Measurements from ENCODE around the gene PLA2G6. TPM values are rescaled to one million over a fixed set of nuclear protein-coding genes. Genes with fewer than 3 reads are reported as not detected.
"Not testable (repeated sequence)": the region's sequence is repeated elsewhere in the genome, so short reads cannot be mapped to it uniquely, and the experiment has no call there.

Gene PLA2G6
- total RNA-seq, 2 experiments from 2014 or later: 54.0 to 57.3 TPM

DNA sequence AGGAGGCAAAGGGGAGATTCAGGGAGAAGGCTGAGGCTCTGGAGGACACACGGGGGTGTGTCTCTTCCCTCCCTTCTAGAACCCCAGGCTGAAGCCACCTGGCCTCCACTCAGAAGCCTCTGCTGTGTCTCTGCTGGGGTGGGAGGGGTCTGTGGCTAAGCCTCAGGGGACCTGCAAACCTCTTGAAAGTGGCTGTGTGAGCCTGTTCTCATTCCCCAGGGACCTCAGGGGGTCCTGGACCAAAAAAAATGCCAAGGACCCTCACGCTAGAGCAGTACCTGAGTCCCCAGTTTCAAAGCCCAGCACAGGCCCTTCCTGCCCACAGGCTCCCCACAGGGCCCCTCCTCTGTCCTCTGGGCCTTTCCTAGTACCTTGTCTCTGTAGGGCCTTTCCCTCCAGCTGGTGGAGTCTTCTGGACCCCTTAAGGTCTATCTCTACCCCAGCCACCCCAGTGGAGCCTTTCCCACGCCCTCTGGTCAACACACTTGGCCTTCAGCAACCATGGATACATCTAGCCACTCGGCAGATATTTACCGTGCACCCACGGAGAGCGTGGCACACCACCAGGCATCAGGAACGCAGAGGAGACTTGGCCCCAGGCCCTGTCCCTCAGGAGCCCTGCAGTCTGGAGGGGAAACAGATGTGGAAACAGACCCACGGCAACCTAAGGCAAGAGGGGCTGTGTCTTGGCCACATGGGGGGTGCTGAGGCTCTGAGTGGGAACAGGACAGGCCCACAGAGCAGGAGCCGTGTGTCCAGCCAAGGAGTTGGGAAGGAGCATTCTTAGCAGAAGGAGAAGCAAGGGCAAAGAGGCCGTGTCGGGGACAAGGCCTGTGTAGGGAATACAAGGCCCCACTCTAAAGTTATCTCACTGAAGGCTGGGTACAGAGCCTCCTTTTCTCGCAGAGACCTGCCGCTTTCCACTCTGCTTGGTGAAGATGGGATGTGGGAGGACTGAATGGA lies 18.5 kb downstream of the PLA2G6 start:
- intact Hi-C loops (cut with DNase I, micrococcal nuclease): no loop called here
- CTCF ChIA-PET: no interaction called here
- peaks cover 8% of the 10 kb centered on the region for H3K4me1 Mint-ChIP-seq
- H3K4me3 Mint-ChIP-seq: no peak overlapping the region
- ATAC-seq: no peak
- no peak overlapping the region for H3K27ac Mint-ChIP-seq
- H3K9me3 Mint-ChIP-seq (ENCODE audit: low read depth): peaks cover 1% of the 10 kb centered on the region
- H3K27me3 Mint-ChIP-seq: no peaks in the 10 kb centered on the region
- H3K36me3 Mint-ChIP-seq (ENCODE audit: low read depth): peaks cover 15% of the 10 kb centered on the region
- DNase-seq: no peak
- POLR2A ChIA-PET: no interaction called here

DNA sequence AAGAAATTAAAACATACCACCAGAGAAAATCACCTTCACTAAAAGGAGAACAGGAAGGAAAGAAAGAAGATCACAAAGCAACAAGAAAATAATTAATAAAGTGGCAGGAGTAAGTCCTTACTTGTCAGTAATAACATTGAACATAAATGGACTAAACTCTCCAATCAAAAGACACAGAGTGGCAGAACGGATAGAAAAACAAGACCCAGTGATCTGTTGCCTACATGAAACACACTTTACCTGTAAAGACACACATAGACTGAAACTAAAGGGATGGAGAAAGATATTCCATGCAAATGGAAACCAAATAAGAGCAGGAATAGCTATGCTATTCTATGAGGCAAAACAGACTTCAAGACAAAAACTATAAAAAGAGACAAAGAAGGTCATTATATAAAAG lies 25.9 kb downstream of the PLA2G6 start:
- Mint-ChIP-seq H3K27me3 (no peaks in the 10 kb centered on the region), H3K36me3 (ENCODE audit: low read depth) (peaks cover 4% of the 10 kb centered on the region), H3K27ac (no peak overlapping the region), H3K9me3 (ENCODE audit: low read depth) (no peaks in the 10 kb centered on the region), H3K4me3 (no peak overlapping the region), H3K4me1 (no peaks in the 10 kb centered on the region)
- no peak for DNase-seq
- no peak for ATAC-seq
- intact Hi-C loops (cut with DNase I, micrococcal nuclease): no loop called here
- POLR2A ChIA-PET: no interaction called here
- CTCF ChIA-PET: no interaction called here

DNA sequence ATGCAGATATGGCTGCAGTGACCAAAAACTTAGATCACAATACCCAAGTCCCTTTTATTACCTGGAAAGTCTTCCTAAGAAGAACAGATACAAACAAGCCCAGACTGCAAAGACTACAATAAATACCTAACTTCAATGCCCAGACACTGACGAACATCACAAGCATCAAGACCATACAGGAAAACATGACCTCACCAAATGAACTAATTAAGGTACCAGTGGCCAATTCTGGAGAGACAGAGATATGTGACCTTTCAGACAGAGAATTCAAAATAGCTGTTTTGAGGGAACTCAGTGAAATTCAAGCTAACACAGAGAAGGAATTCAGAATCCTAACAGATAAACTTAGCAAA lies 27.1 kb downstream of the PLA2G6 start:
- CTCF ChIA-PET; intact Hi-C loops (cut with DNase I, micrococcal nuclease); POLR2A ChIA-PET; H3K9me3 Mint-ChIP-seq (ENCODE audit: low read depth); H3K4me3 Mint-ChIP-seq; ATAC-seq; DNase-seq; H3K27ac Mint-ChIP-seq; H3K27me3 Mint-ChIP-seq; H3K4me1 Mint-ChIP-seq; H3K36me3 Mint-ChIP-seq (ENCODE audit: low read depth): not testable (repeated sequence)

DNA sequence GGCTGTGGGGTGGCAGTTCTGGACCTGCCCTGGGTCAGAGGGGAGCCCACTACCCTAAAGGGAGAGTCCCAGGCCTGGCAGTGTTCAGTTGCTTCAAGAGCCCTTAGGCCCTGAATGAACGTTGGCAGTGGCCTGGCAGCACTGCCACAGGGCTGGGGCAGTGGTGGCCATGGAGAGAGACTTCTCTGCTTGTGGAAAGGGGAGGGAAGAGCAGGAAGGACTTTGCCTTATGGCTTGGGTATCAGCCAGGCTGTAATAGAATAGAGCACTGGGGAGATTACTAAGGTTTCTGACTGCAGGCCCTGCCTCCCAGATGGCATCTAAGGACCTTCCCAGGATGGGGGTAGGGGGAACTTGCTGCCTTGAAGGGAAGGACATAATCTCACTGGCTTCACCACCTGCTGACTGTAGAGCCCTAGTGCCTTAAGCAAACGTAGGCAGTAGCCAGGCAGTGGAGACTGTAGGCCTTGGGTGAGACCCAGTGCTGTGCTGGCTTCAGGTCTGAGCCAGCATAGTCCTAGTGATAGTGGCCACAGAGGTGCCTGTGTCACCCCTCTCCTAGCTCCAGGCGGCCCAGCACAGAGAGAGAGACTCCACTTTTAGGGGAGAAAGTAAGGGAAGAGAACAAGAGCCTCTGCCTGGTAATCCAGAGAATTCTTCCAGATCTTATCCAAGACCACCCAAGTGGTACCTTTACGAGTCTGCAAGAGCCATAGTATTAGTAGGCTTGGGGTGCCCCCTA lies 27.6 kb downstream of the PLA2G6 start:
- POLR2A ChIA-PET: no interaction called here
- no peaks in the 10 kb centered on the region for H3K9me3 Mint-ChIP-seq (ENCODE audit: low read depth)

DNA sequence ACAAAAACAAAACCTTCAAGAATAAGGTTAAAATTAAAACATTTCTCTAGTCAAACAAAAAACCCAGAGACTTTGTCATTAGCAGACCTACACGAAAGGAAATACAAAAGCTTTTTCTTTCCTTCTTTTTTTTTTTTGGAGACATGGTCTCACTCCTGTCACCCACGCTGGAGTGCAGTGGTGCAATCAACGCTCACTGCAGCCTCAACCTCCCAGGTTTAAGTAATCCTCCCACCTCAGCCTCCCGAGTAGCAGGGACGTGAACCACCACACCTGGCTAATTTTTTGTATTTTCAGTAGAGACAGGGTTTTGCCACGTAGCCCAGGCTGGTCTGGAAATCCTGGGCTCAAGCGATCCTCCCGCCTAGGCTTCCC lies 30.5 kb downstream of the PLA2G6 start:
- no peak overlapping the region for H3K27ac Mint-ChIP-seq
- peaks cover 3% of the 10 kb centered on the region for H3K36me3 Mint-ChIP-seq (ENCODE audit: low read depth)
- ATAC-seq (no peak), DNase-seq (no peak)
- ChIA-PET POLR2A (no interaction called here), CTCF (no interaction called here)
- no peaks in the 10 kb centered on the region for H3K27me3 Mint-ChIP-seq
- intact Hi-C loops (cut with DNase I, micrococcal nuclease): no loop called here
- H3K9me3 Mint-ChIP-seq (ENCODE audit: low read depth): no peaks in the 10 kb centered on the region
- no peak overlapping the region for H3K4me3 Mint-ChIP-seq
- H3K4me1 Mint-ChIP-seq: peaks cover 12% of the 10 kb centered on the region

More for the DNA sequence above, 27.6 kb downstream of the PLA2G6 start:
- H3K27me3 Mint-ChIP-seq: no peaks in the 10 kb centered on the region
- no peaks in the 10 kb centered on the region for H3K4me1 Mint-ChIP-seq
- no peak for DNase-seq
- peaks cover 5% of the 10 kb centered on the region for H3K36me3 Mint-ChIP-seq (ENCODE audit: low read depth)
- H3K4me3 Mint-ChIP-seq: no peak overlapping the region
- no peak for ATAC-seq
- H3K27ac Mint-ChIP-seq: no peak overlapping the region
- CTCF ChIA-PET: no interaction called here
- intact Hi-C loops (cut with DNase I, micrococcal nuclease): no loop called here

DNA sequence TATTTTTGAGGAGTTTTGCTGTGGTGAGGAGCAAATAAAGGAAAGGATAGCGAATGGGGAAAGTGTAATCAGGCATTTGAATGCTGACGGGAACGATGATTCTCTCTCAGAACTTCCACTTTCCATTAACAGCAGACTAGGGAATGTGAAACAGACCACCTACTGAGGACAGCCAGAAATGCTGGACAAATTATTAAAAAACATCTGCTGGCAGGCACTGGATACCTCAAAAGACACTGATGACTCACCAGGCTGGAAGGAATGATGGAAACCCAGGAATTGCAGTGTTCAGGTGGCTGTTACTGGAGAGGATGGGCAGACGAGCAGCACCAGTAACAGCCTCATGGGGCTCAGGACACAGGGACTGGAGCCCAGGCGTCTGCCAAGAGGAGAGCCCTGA lies 33.4 kb downstream of the PLA2G6 start:
- intact Hi-C loops (cut with DNase I, micrococcal nuclease): no loop called here
- Mint-ChIP-seq H3K27ac (peak overlapping the region; percentile 20), H3K27me3 (no peaks in the 10 kb centered on the region), H3K4me1 (peaks cover 14% of the 10 kb centered on the region), H3K4me3 (no peak overlapping the region), H3K9me3 (ENCODE audit: low read depth) (no peaks in the 10 kb centered on the region), H3K36me3 (ENCODE audit: low read depth) (peaks cover 6% of the 10 kb centered on the region)
- POLR2A ChIA-PET: no interaction called here
- DNase-seq (no peak), ATAC-seq (no peak)
- CTCF ChIA-PET: no interaction called here

DNA sequence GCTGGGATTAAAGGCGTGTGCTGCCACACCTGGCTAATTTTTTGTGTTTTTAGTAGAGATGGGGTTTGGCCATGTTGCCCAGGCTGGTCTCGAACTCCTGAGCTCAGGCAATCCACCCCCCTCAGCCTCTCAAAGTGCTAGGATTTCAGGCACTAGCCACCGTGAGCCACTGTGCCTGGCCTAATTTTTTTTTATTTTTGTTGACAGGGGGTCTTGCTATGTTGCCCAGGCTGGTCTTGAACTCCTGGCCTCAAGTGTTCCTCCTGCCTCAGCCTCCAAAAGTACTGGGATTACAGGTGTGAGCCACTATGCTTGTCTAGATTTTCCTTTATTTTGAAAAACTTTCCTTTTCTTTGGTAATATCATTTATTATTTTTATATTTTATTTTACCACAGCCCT lies 35.5 kb downstream of the PLA2G6 start:
- H3K4me1 Mint-ChIP-seq: peaks cover 16% of the 10 kb centered on the region
- intact Hi-C loops (cut with DNase I, micrococcal nuclease); H3K27ac Mint-ChIP-seq; H3K9me3 Mint-ChIP-seq (ENCODE audit: low read depth); H3K4me3 Mint-ChIP-seq; POLR2A ChIA-PET; ATAC-seq; H3K27me3 Mint-ChIP-seq; DNase-seq; H3K36me3 Mint-ChIP-seq (ENCODE audit: low read depth): not testable (repeated sequence)
- CTCF ChIA-PET: interaction anchor here (0.6 kb wide), 1 partner anchor 1103 kb away, joined by 3 read pairs; no protein-coding TSS in a partner anchor

DNA sequence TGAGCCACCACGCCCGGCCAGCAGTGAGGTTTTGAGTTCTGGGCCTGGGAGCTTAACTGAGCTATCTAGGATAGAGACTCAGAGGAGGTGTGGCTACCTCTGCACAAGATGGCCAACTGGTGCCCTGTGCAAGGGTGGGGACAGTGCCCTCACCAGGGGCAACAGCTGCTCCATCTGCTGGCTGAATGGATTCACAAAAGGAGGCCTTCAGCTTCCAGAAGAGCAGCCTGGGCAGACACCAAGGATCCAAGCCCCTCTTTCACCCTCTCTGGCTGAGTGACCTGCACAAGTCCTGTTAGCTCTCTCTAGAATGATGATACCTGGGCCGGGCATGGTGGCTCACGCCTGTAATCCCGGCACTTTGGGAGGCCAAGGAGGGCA lies 37.6 kb downstream of the PLA2G6 start:
- CTCF ChIA-PET: interaction anchor here (0.6 to 1.2 kb wide), 2 partner anchors 23 to 44 kb away, joined by 3 to 4 read pairs; no protein-coding TSS in a partner anchor
- no peak for ATAC-seq

DNA sequence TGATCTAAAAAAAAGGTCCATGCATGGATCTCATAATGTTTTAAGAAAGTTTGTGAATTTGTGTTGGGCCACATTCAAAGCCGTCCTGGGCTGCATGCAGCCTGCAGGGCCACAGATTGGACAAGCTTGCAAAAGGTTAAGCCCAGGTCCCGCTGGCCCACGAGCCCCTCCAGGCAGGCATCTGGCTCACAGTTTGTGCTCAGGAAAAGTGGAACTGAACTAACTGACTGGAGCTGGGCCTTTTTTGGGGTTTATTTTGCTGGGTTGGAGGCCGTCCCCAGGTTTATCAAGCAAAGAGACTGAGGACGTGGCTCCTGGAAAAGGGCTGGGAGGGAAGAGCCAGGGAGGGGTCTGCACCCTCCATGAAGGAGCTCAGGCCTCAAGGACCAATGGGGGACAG lies 39.0 kb downstream of the PLA2G6 start:
- ATAC-seq (no peak), DNase-seq (no peak)
- ChIA-PET POLR2A (no interaction called here), CTCF (interaction anchor here (1.0 kb wide), 1 partner anchor 28 kb away, joined by 3 read pairs; no protein-coding TSS in a partner anchor)
- no peaks in the 10 kb centered on the region for H3K9me3 Mint-ChIP-seq (ENCODE audit: low read depth)
- H3K27me3 Mint-ChIP-seq: no peaks in the 10 kb centered on the region
- intact Hi-C loops (cut with DNase I, micrococcal nuclease): no loop called here
- no peak overlapping the region for H3K27ac Mint-ChIP-seq
- H3K36me3 Mint-ChIP-seq (ENCODE audit: low read depth): peaks cover 6% of the 10 kb centered on the region
- peaks cover 7% of the 10 kb centered on the region for H3K4me1 Mint-ChIP-seq
- no peak overlapping the region for H3K4me3 Mint-ChIP-seq

More for the DNA sequence above, 37.6 kb downstream of the PLA2G6 start:
- intact Hi-C loops (cut with DNase I, micrococcal nuclease): no loop called here
- DNase-seq: no peak
- no peak overlapping the region for H3K4me3 Mint-ChIP-seq
- H3K9me3 Mint-ChIP-seq (ENCODE audit: low read depth): no peaks in the 10 kb centered on the region
- H3K27me3 Mint-ChIP-seq: no peaks in the 10 kb centered on the region
- H3K4me1 Mint-ChIP-seq: peaks cover 16% of the 10 kb centered on the region
- H3K27ac Mint-ChIP-seq: no peak overlapping the region
- H3K36me3 Mint-ChIP-seq (ENCODE audit: low read depth): peaks cover 7% of the 10 kb centered on the region
- POLR2A ChIA-PET: no interaction called here

DNA sequence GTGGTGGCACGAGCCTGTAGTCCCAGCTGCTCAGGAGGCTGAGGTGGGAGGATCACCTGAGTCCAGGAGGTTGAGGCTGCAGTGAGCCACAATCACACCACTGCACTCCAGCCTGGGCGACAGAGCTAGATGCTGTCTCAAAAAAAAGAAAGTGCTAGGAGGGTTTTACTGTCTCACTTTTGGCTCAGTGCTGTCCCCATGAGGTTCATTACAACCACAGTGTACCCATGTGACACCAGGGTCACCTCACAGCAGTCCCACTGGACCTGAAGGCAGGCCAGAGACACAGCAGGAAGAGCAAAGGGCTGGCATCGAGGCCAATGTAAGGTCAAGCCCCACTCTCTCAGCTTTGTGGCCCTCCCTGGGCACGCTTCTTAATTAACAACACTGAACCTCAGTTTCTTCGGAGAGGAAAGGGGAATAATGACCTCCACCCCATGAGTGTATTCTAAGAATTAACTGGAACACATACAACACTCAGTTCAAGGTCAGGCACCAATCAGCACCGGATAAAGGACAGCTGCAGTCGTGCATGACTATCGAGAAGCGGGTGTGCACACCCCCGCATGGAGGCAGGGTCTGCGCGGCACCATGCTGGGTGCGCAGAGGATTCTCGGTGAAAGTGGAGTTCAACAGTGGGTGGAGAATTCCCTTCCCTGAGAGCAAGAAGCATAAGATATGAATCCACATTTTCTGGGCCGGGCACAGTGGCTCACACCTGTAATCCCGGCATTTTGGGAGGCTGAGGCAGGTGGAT lies 40.2 kb downstream of the PLA2G6 start:
- DNase-seq (no peak), ATAC-seq (no peak)
- H3K27me3 Mint-ChIP-seq: no peaks in the 10 kb centered on the region
- intact Hi-C loops (cut with DNase I, micrococcal nuclease): no loop called here
- peaks cover 4% of the 10 kb centered on the region for H3K4me1 Mint-ChIP-seq
- no peaks in the 10 kb centered on the region for H3K9me3 Mint-ChIP-seq (ENCODE audit: low read depth)
- ChIA-PET CTCF (no interaction called here), POLR2A (no interaction called here)
- H3K36me3 Mint-ChIP-seq (ENCODE audit: low read depth): peaks cover 8% of the 10 kb centered on the region
- no peak overlapping the region for H3K27ac Mint-ChIP-seq
- H3K4me3 Mint-ChIP-seq: no peak overlapping the region

DNA sequence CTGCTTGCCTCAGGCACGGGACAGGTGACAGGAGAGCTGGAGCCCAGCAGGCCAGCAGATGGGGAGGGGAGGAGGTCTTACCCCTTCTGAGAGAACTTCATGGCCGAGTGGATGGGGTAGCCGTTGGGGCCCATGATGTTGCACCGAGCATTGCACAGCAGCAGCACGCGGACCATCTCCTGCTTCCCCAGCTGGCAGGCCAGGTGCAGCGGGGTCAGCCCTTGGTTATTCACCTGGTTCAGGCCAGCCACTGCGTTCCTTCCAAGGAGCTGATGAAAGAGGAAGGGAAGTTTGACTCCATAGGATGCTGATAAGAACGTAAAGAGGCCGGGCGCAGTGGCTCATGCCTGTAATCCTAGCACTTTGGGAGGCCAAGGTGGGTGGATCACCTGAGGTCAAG lies 41.7 kb downstream of the PLA2G6 start:
- no peak overlapping the region for H3K27ac Mint-ChIP-seq
- POLR2A ChIA-PET: interaction anchor here (0.6 kb wide), 1 partner anchor 117 kb away, joined by 3 read pairs; no protein-coding TSS in a partner anchor
- no peaks in the 10 kb centered on the region for H3K27me3 Mint-ChIP-seq
- H3K4me1 Mint-ChIP-seq: peaks cover 4% of the 10 kb centered on the region
- DNase-seq (no peak), ATAC-seq (no peak)
- no peaks in the 10 kb centered on the region for H3K9me3 Mint-ChIP-seq (ENCODE audit: low read depth)
- H3K4me3 Mint-ChIP-seq: no peak overlapping the region
- intact Hi-C loops (cut with DNase I, micrococcal nuclease): no loop called here
- CTCF ChIA-PET: interaction anchor here (0.6 kb wide), 1 partner anchor 9 kb away, joined by 3 read pairs; no protein-coding TSS in a partner anchor
- peaks cover 18% of the 10 kb centered on the region for H3K36me3 Mint-ChIP-seq (ENCODE audit: low read depth)
